ENCODE data around the gene MSTN.

DNA sequence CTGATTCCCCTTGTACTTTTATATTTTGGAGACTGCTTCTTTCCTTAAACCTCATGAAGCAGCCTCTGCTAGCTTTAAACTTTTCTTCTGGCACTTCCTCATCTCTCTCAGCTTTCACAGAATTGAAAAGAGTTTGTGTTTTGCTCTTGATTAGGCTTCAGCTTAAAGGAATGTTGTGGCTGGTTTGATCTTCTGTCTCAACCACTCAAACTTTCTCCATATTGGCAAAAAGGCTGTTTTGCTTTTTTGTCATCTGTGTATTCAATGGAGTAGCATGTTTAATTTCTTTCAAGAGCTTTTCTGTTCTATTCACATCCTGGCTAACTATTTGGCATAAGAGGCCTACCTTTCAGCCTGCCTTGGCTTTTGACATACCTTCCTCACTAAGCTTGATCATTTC lies 36.3 kb upstream of the MSTN start:
- no peak for TF ChIP-seq POLR2A (IDR thresholded peaks at IDR 0.05)
- TF ChIP-seq, protein P1, sequence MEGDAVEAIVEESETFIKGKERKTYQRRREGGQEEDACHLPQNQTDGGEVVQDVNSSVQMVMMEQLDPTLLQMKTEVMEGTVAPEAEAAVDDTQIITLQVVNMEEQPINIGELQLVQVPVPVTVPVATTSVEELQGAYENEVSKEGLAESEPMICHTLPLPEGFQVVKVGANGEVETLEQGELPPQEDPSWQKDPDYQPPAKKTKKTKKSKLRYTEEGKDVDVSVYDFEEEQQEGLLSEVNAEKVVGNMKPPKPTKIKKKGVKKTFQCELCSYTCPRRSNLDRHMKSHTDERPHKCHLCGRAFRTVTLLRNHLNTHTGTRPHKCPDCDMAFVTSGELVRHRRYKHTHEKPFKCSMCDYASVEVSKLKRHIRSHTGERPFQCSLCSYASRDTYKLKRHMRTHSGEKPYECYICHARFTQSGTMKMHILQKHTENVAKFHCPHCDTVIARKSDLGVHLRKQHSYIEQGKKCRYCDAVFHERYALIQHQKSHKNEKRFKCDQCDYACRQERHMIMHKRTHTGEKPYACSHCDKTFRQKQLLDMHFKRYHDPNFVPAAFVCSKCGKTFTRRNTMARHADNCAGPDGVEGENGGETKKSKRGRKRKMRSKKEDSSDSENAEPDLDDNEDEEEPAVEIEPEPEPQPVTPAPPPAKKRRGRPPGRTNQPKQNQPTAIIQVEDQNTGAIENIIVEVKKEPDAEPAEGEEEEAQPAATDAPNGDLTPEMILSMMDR (IDR thresholded peaks at IDR 0.05) = no peak
- TF ChIP-seq POLR2AphosphoS5 (IDR thresholded peaks at IDR 0.05) = no peak
- no peak for TF ChIP-seq EP300 (IDR thresholded peaks at IDR 0.05)
